Measurements from ENCODE around the gene PIF1. TPM values are rescaled to one million over a fixed set of nuclear protein-coding genes. Genes with fewer than 3 reads are reported as not detected.
"Not testable (repeated sequence)": the region's sequence is repeated elsewhere in the genome, so short reads cannot be mapped to it uniquely, and the experiment has no call there.

The PIF1 gene
- total RNA-seq, 1 donor = 6.2 TPM

- no peak for TF ChIP-seq CTCF (IDR thresholded peaks at IDR 0.05; ENCODE audit: extremely low read depth, low read depth, low read length)
- H2AFZ ChIP-seq (ENCODE audit: low read length) = no peak overlapping the region
Measured at GRCh38 chr15:64804619-64805018, 20.8 kb downstream of the PIF1 start.

GRCh38 chr15:64803526-64803925 lies 21.9 kb downstream of the PIF1 start:
- Histone ChIP-seq H3K27ac (ENCODE audit: low read depth, low read length) (no peak overlapping the region), H2AFZ (ENCODE audit: low read length) (no peak overlapping the region), H3K36me3 (ENCODE audit: insufficient read depth, low read length) (no peaks in the 10 kb centered on the region), H3K4me1 (ENCODE audit: insufficient read depth, low read length) (no peaks in the 10 kb centered on the region), H4K20me1 (ENCODE audit: insufficient read depth, low read length) (no peaks in the 10 kb centered on the region), H3K4me3 (ENCODE audit: insufficient read depth, low read length) (no peak overlapping the region), H3K27me3 (ENCODE audit: insufficient read depth, low read length) (no peaks in the 10 kb centered on the region), H3K79me2 (ENCODE audit: insufficient read depth, low read length) (no peaks in the 10 kb centered on the region), H3K4me2 (ENCODE audit: insufficient read depth, low read length) (no peak overlapping the region), H3K9me3 (ENCODE audit: low read depth, low read length) (no peaks in the 10 kb centered on the region)
- peak; percentile 23 for DNase-seq (ENCODE audit: insufficient read length, low spot score, missing footprints)
- TF ChIP-seq CTCF (IDR thresholded peaks at IDR 0.05; ENCODE audit: extremely low read depth, low read depth, low read length) = no peak

More at GRCh38 chr15:64804619-64805018, 20.8 kb downstream of the PIF1 start:
- Histone ChIP-seq H3K36me3 (ENCODE audit: insufficient read depth, low read length) (no peaks in the 10 kb centered on the region), H3K9me3 (ENCODE audit: low read depth, low read length) (no peaks in the 10 kb centered on the region), H3K27me3 (ENCODE audit: insufficient read depth, low read length) (no peaks in the 10 kb centered on the region), H3K27ac (ENCODE audit: low read depth, low read length) (no peak overlapping the region), H4K20me1 (ENCODE audit: insufficient read depth, low read length) (no peaks in the 10 kb centered on the region), H3K4me3 (ENCODE audit: insufficient read depth, low read length) (no peak overlapping the region), H3K4me2 (ENCODE audit: insufficient read depth, low read length) (no peak overlapping the region), H3K79me2 (ENCODE audit: insufficient read depth, low read length) (no peaks in the 10 kb centered on the region), H3K4me1 (ENCODE audit: insufficient read depth, low read length) (no peaks in the 10 kb centered on the region)
- DNase-seq (ENCODE audit: insufficient read length, low spot score, missing footprints) = no peak

- Histone ChIP-seq H3K79me2 (ENCODE audit: insufficient read depth, low read length) (no peaks in the 10 kb centered on the region), H3K4me1 (ENCODE audit: insufficient read depth, low read length) (no peaks in the 10 kb centered on the region), H3K27me3 (ENCODE audit: insufficient read depth, low read length) (no peaks in the 10 kb centered on the region), H3K9me3 (ENCODE audit: low read depth, low read length) (no peaks in the 10 kb centered on the region), H4K20me1 (ENCODE audit: insufficient read depth, low read length) (no peaks in the 10 kb centered on the region), H3K4me2 (ENCODE audit: insufficient read depth, low read length) (no peak overlapping the region), H3K4me3 (ENCODE audit: insufficient read depth, low read length) (no peak overlapping the region), H3K27ac (ENCODE audit: low read depth, low read length) (no peak overlapping the region), H3K36me3 (ENCODE audit: insufficient read depth, low read length) (no peaks in the 10 kb centered on the region), H2AFZ (ENCODE audit: low read length) (no peak overlapping the region)
- no peak for TF ChIP-seq CTCF (IDR thresholded peaks at IDR 0.05; ENCODE audit: extremely low read depth, low read depth, low read length)
- peak; percentile 10 for DNase-seq (ENCODE audit: insufficient read length, low spot score, missing footprints)
Measured at GRCh38 chr15:64800476-64800875, 25.0 kb downstream of the PIF1 start.

GRCh38 chr15:64798905-64799304 lies 26.5 kb downstream of the PIF1 start:
- H3K4me2 ChIP-seq (ENCODE audit: insufficient read depth, low read length); H3K9me3 ChIP-seq (ENCODE audit: low read depth, low read length); H2AFZ ChIP-seq (ENCODE audit: low read length); H3K4me3 ChIP-seq (ENCODE audit: insufficient read depth, low read length); H3K79me2 ChIP-seq (ENCODE audit: insufficient read depth, low read length); H3K27me3 ChIP-seq (ENCODE audit: insufficient read depth, low read length); H3K36me3 ChIP-seq (ENCODE audit: insufficient read depth, low read length); H3K4me1 ChIP-seq (ENCODE audit: insufficient read depth, low read length); H3K27ac ChIP-seq (ENCODE audit: low read depth, low read length); DNase-seq (ENCODE audit: insufficient read length, low spot score, missing footprints); H4K20me1 ChIP-seq (ENCODE audit: insufficient read depth, low read length): not testable (repeated sequence)

- H3K4me3 ChIP-seq (ENCODE audit: insufficient read depth, low read length); H3K36me3 ChIP-seq (ENCODE audit: insufficient read depth, low read length); H3K27ac ChIP-seq (ENCODE audit: low read depth, low read length); H2AFZ ChIP-seq (ENCODE audit: low read length); H3K4me1 ChIP-seq (ENCODE audit: insufficient read depth, low read length); H3K27me3 ChIP-seq (ENCODE audit: insufficient read depth, low read length); H3K9me3 ChIP-seq (ENCODE audit: low read depth, low read length); H3K79me2 ChIP-seq (ENCODE audit: insufficient read depth, low read length); H4K20me1 ChIP-seq (ENCODE audit: insufficient read depth, low read length); H3K4me2 ChIP-seq (ENCODE audit: insufficient read depth, low read length); DNase-seq (ENCODE audit: insufficient read length, low spot score, missing footprints): not testable (repeated sequence)
Measured at GRCh38 chr15:64795921-64796320, 29.5 kb downstream of the PIF1 start.

- not testable (repeated sequence) for H3K27ac ChIP-seq (ENCODE audit: low read depth, low read length); H3K36me3 ChIP-seq (ENCODE audit: insufficient read depth, low read length); H3K4me1 ChIP-seq (ENCODE audit: insufficient read depth, low read length); H4K20me1 ChIP-seq (ENCODE audit: insufficient read depth, low read length); DNase-seq (ENCODE audit: insufficient read length, low spot score, missing footprints); H3K4me3 ChIP-seq (ENCODE audit: insufficient read depth, low read length); H3K4me2 ChIP-seq (ENCODE audit: insufficient read depth, low read length); H3K79me2 ChIP-seq (ENCODE audit: insufficient read depth, low read length); H3K9me3 ChIP-seq (ENCODE audit: low read depth, low read length); H3K27me3 ChIP-seq (ENCODE audit: insufficient read depth, low read length); H2AFZ ChIP-seq (ENCODE audit: low read length)
Measured at GRCh38 chr15:64795299-64795698, 30.1 kb downstream of the PIF1 start.

Data from osteoblast (primary cell).